ENCODE measurements around the gene BSPRY. TPM values are rescaled to one million over a fixed set of nuclear protein-coding genes. Genes with fewer than 3 reads are reported as not detected.

The BSPRY gene
- total and polyA plus RNA-seq, 2 of the 13 experiments (the other 11 are each of a cell fraction or from before 2014, with no cell fraction given): 0.09 to 0.26 TPM

DNA sequence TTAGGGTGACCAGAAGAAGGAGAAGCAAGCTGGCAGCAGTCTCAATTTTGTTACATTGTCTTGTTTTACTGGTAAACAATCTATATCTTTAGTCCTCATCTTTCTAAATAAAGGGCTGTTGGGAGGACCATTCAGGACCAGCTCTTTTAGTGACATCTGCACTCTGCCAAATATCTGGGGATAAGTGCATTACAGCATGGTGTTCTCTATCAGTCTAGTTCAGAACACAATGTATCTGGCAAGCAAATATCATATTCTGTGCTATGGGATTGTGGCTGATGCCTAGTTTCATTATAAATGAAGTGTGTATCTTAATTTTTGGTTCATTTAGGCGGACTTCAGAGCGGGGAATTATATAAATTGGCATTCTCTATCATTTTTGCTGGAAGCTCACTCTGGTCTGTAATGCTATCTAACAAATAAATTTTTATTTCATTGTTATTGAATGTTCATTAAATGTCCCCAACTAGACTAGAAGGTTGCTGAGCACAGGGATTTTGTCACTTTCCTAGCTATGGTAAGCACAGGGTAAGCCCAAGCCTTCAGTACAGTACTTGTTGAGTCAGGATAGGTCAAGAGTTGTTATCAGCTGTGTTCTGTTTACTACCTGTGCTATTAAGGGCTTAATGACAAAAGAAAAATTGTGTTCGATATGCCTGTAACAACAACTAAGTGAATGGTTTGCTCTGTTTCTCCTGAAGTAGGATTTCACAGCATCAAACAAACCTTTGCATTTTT, 21.1 kb upstream of the BSPRY start:
- no peaks in the 10 kb centered on the region for H3K9me3 ChIP-seq (ENCODE audit: low read length)
- H3K4me2 ChIP-seq (ENCODE audit: low read depth, low read length): no peak overlapping the region
- WGBS (ENCODE audit: low lambda C conversion rate): 93% methylated on average over 3 of the region's 3 CpGs
- H3K79me2 ChIP-seq (ENCODE audit: insufficient read depth, low read length): no peaks in the 10 kb centered on the region
- no peak overlapping the region for H2AFZ ChIP-seq (ENCODE audit: low read length)
- intact Hi-C loops (cut with micrococcal nuclease; ENCODE audit: unreplicated experiment): no loop called here
- ChIA-PET POLR2A (interaction anchor here (1.3 kb wide), 1 partner anchor 11 kb away, joined by 3 read pairs; no protein-coding TSS in a partner anchor), CTCF (ENCODE audit: low intra/inter-chr PET ratio, low total read pairs) (no interaction called here)
- no peak overlapping the region for H3K27ac ChIP-seq (ENCODE audit: extremely low read length, insufficient read depth, low read length)
- in situ Hi-C loops (cut with HindIII; ENCODE audit: extremely low pct_ligation_motif_present, low pct_unique_long_range_greater_than_20kb): no loop called here
- H3K9ac ChIP-seq (ENCODE audit: insufficient read depth, low read depth, low read length): no peak overlapping the region
- no peaks in the 10 kb centered on the region for H3K36me3 ChIP-seq (replicated peaks in 1 of 2; ENCODE audit: control insufficient read depth in 1 of 2, insufficient read depth in 2 of 2, low read length in 2 of 2)
- no peaks in the 10 kb centered on the region for H3K4me1 ChIP-seq (ENCODE audit: insufficient read depth, low read length)
- H3K4me3 ChIP-seq (replicated peaks in 1 of 3; ENCODE audit: insufficient read depth in 1 of 3, low read depth in 2 of 3, low read length in 3 of 3): no peak overlapping the region
- no peaks in the 10 kb centered on the region for H4K20me1 ChIP-seq (ENCODE audit: insufficient read depth, low read length)
- ATAC-seq: no peak
- FAIRE-seq: no peak
- DNase-seq (ENCODE audit: low spot score): no peak
- no TSS peak for BruUV-seq (replicated peaks)
- TF ChIP-seq KLF16 (CRISPR knock-in tag; IDR thresholded peaks at IDR 0.05): no peak
- TF ChIP-seq CCAR2 (optimal IDR thresholded peaks at IDR 0.05; ENCODE audit: low read depth, low read length): no peak
- no peak for TF ChIP-seq ZNF713 (CRISPR knock-in tag; IDR thresholded peaks at IDR 0.05)
- no peak for TF ChIP-seq FOXA1 (IDR thresholded peaks at IDR 0.05)
- TF ChIP-seq FOXA1 (CRISPR knock-in tag; IDR thresholded peaks at IDR 0.05): no peak
- no peak for TF ChIP-seq ARNT (IDR thresholded peaks at IDR 0.05)
- TF ChIP-seq ZMAT3 (CRISPR knock-in tag; conservative IDR thresholded peaks at IDR 0.05): no peak
- TF ChIP-seq MIER3 (CRISPR knock-in tag; IDR thresholded peaks at IDR 0.05; ENCODE audit: borderline replicate concordance): no peak
- no peak for TF ChIP-seq ZBTB7A (CRISPR knock-in tag; IDR thresholded peaks at IDR 0.05)
- TF ChIP-seq ZNF615 (CRISPR knock-in tag; IDR thresholded peaks at IDR 0.05; ENCODE audit: borderline replicate concordance): no peak
- no peaks in the 10 kb centered on the region for H3K27me3 ChIP-seq (ENCODE audit: control insufficient read depth in 1 of 2, insufficient read depth in 2 of 2, low read length in 2 of 2)

DNA sequence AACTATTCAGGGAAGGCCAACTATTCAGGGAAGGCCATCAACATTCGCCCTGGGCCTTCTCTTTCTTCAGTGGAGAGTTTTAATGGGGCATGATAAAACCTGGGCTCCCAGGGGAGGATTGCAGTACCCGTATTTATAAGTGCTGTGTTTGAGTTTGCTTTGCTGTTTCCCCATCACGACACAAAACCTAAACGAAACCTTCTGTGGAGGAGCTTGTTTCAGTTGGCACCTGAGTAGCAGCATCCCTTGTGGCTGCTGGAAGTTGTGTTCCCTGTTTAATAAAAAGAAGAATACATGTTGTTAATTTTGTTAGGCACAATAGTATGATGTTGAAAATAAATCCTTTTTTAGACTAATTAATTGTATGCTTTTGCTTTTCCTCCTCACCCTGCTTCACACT, 17.6 kb upstream of the BSPRY start:
- BruUV-seq (replicated peaks): no TSS peak
- no peak overlapping the region for H3K4me2 ChIP-seq (ENCODE audit: low read depth, low read length)
- H3K27ac ChIP-seq (ENCODE audit: extremely low read length, insufficient read depth, low read length): no peak overlapping the region
- in situ Hi-C loops (cut with HindIII; ENCODE audit: extremely low pct_ligation_motif_present, low pct_unique_long_range_greater_than_20kb): no loop called here
- DNase-seq (ENCODE audit: low spot score): no peak
- no peak for ATAC-seq
- H3K4me1 ChIP-seq (ENCODE audit: insufficient read depth, low read length): no peaks in the 10 kb centered on the region
- intact Hi-C loops (cut with micrococcal nuclease; ENCODE audit: unreplicated experiment): no loop called here
- no peaks in the 10 kb centered on the region for H3K9me3 ChIP-seq (ENCODE audit: low read length)
- H3K36me3 ChIP-seq (replicated peaks in 1 of 2; ENCODE audit: control insufficient read depth in 1 of 2, insufficient read depth in 2 of 2, low read length in 2 of 2): no peaks in the 10 kb centered on the region
- WGBS (ENCODE audit: low lambda C conversion rate): 53% methylated on average over 4 of the region's 4 CpGs
- FAIRE-seq: no peak
- H3K79me2 ChIP-seq (ENCODE audit: insufficient read depth, low read length): no peaks in the 10 kb centered on the region
- ChIA-PET CTCF (ENCODE audit: low intra/inter-chr PET ratio, low total read pairs) (no interaction called here), POLR2A (no interaction called here)
- H3K9ac ChIP-seq (ENCODE audit: insufficient read depth, low read depth, low read length): no peak overlapping the region
- no peak overlapping the region for H3K4me3 ChIP-seq (replicated peaks in 1 of 3; ENCODE audit: insufficient read depth in 1 of 3, low read depth in 2 of 3, low read length in 3 of 3)
- H2AFZ ChIP-seq (ENCODE audit: low read length): no peak overlapping the region
- no peaks in the 10 kb centered on the region for H4K20me1 ChIP-seq (ENCODE audit: insufficient read depth, low read length)
- H3K27me3 ChIP-seq (ENCODE audit: control insufficient read depth in 1 of 2, insufficient read depth in 2 of 2, low read length in 2 of 2): no peaks in the 10 kb centered on the region
- TF ChIP-seq ASH2L (IDR thresholded peaks at IDR 0.05; ENCODE audit: insufficient read length, low read depth, low read length) (no peak), GATA4 (IDR thresholded peaks at IDR 0.05; ENCODE audit: borderline replicate concordance, low read depth) (no peak)
